ENCODE results near the gene LCN6. TPM values are rescaled to one million over a fixed set of nuclear protein-coding genes. Genes with fewer than 3 reads are reported as not detected.

LCN6 gene
- total RNA-seq, 1 donor from 2014 or later: not detected

DNA sequence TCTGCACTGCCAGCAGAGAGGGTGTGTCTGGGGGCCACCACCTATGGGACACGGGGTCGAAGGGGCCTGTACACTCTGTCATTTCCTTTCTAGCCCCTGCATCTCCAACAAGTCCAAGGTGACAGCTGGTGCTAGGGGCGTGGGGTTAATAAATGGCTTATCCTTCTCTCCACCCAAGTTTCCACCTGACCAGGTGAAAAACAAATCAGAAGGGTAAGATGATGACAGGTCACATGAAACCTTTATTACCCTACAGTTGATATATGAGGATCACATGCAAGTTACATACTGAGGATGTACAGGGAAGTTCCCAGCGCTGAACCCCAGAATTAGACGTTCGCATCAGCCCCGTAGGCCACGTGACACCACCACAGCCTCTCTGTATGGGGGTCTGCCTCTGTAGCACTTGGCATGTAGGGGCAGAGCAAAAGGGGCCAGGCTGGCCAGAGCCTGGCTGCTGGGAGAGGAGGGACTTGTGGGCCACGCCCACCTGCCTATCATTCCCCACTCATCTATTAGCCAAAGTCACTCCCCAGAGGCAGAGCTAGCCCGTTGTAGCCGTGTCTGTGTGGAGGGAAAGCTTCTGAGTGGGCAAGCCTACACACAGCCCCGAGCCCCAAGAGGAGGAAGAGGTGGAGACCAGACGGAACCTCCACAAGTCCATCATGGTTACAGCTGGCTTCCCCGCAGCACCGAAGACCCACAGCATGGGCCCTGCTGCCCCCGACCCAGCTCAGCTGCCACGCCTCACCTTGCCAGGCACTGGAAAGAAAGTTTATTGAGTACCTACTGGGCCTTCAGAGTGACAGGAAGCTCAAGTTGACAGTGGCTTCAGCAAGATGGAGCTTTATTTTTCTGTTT lies 45.0 kb upstream of the LCN6 start:
- no peaks in the 10 kb centered on the region for H3K36me3 ChIP-seq (ENCODE audit: insufficient read depth, low read length)
- H3K9ac ChIP-seq (ENCODE audit: low read length): no peak overlapping the region
- no peak overlapping the region for H3K4me3 ChIP-seq (ENCODE audit: insufficient read depth, low read depth, low read length)
- peaks cover 15% of the 10 kb centered on the region for H3K4me1 Mint-ChIP-seq (ENCODE audit: low read depth, unreplicated experiment)
- H3K4me3 Mint-ChIP-seq (ENCODE audit: unreplicated experiment): peak overlapping the region; percentile 41
- no peak overlapping the region for H3K27ac ChIP-seq (ENCODE audit: low read depth, low read length)
- peaks cover 18% of the 10 kb centered on the region for H3K4me1 ChIP-seq (ENCODE audit: insufficient read depth, low read length)
- H3K27ac Mint-ChIP-seq (ENCODE audit: unreplicated experiment): no peak overlapping the region
- H3K36me3 Mint-ChIP-seq (ENCODE audit: low read depth, unreplicated experiment): peaks cover 6% of the 10 kb centered on the region
- TF ChIP-seq, protein P1, sequence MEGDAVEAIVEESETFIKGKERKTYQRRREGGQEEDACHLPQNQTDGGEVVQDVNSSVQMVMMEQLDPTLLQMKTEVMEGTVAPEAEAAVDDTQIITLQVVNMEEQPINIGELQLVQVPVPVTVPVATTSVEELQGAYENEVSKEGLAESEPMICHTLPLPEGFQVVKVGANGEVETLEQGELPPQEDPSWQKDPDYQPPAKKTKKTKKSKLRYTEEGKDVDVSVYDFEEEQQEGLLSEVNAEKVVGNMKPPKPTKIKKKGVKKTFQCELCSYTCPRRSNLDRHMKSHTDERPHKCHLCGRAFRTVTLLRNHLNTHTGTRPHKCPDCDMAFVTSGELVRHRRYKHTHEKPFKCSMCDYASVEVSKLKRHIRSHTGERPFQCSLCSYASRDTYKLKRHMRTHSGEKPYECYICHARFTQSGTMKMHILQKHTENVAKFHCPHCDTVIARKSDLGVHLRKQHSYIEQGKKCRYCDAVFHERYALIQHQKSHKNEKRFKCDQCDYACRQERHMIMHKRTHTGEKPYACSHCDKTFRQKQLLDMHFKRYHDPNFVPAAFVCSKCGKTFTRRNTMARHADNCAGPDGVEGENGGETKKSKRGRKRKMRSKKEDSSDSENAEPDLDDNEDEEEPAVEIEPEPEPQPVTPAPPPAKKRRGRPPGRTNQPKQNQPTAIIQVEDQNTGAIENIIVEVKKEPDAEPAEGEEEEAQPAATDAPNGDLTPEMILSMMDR (IDR thresholded peaks at IDR 0.05; ENCODE audit: insufficient read depth, low read depth, low read length): no peak
- no peak for TF ChIP-seq EZH2 (IDR thresholded peaks at IDR 0.05; ENCODE audit: insufficient read depth, low read length)
- no peaks in the 10 kb centered on the region for H3K27me3 Mint-ChIP-seq (ENCODE audit: low read depth, unreplicated experiment)
- H4K20me1 ChIP-seq (ENCODE audit: insufficient read depth, low read length): peaks cover 22% of the 10 kb centered on the region
- H3K27me3 ChIP-seq (ENCODE audit: insufficient read depth, low read length): peaks cover 3% of the 10 kb centered on the region
- FAIRE-seq (no peak), DNase-seq (ENCODE audit: low read depth) (no peak)
- H3K4me2 ChIP-seq (ENCODE audit: low read length): no peak overlapping the region
- H2AFZ ChIP-seq (ENCODE audit: low read depth, low read length): no peak overlapping the region
- H3K9me3 Mint-ChIP-seq (ENCODE audit: unreplicated experiment): no peaks in the 10 kb centered on the region
- no peaks in the 10 kb centered on the region for H3K9me3 ChIP-seq (ENCODE audit: insufficient read depth, low read depth, low read length)
- peaks cover 9% of the 10 kb centered on the region for H3K79me2 ChIP-seq (ENCODE audit: insufficient read depth, low read length)

DNA sequence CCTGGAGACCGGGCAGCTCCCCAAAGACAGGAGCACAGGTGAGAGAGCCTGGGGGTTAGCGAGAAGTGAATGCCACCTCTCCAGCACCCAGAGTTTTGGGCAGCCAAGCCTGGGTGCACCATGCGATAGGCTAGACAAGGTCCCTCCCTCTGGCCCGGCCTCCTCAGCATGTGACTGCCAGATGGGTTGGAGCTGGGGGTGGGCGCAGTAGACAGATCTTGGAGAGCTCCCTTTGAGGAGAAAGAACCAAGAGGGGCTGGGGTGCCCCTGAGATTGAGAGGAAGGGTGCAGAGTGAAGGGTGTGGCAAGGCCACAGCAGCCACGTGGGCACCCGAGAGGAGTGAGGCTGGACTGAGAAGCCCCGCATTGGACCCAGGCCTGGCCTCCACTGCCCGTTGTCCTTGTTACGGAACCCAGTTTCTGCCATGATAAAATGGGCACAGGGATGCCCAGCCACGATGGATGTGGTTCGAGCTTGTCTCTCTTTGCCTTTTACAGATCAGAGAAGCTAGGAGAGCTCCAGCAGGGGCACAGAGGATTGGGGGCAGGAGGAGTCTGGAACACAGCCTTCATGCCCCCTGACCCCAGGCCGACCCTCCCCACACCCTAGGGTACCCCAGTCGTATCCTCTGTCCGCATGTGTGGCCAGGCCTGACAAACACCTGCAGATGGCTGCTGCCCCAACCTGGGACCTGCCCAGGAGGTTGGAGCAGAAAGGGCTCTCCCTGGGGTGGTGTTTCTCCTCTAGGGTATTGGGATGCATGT lies 44.2 kb upstream of the LCN6 start:
- no peaks in the 10 kb centered on the region for H3K36me3 ChIP-seq (ENCODE audit: insufficient read depth, low read length)
- H3K9ac ChIP-seq (ENCODE audit: low read length): no peak overlapping the region
- H3K27ac ChIP-seq (ENCODE audit: low read depth, low read length): no peak overlapping the region
- H3K4me2 ChIP-seq (ENCODE audit: low read length): peak overlapping the region; percentile 98
- TF ChIP-seq, protein P1 (IDR thresholded peaks at IDR 0.05; ENCODE audit: insufficient read depth, low read depth, low read length): no peak
- TF ChIP-seq EZH2 (IDR thresholded peaks at IDR 0.05; ENCODE audit: insufficient read depth, low read length): no peak
- peaks cover 18% of the 10 kb centered on the region for H3K4me1 ChIP-seq (ENCODE audit: insufficient read depth, low read length)
- peaks cover 6% of the 10 kb centered on the region for H3K36me3 Mint-ChIP-seq (ENCODE audit: low read depth, unreplicated experiment)
- no peaks in the 10 kb centered on the region for H3K27me3 Mint-ChIP-seq (ENCODE audit: low read depth, unreplicated experiment)
- peaks cover 3% of the 10 kb centered on the region for H3K27me3 ChIP-seq (ENCODE audit: insufficient read depth, low read length)
- peaks cover 9% of the 10 kb centered on the region for H3K79me2 ChIP-seq (ENCODE audit: insufficient read depth, low read length)
- no peak overlapping the region for H2AFZ ChIP-seq (ENCODE audit: low read depth, low read length)
- DNase-seq (ENCODE audit: low read depth): no peak
- H3K9me3 ChIP-seq (ENCODE audit: insufficient read depth, low read depth, low read length): no peaks in the 10 kb centered on the region
- H3K4me1 Mint-ChIP-seq (ENCODE audit: low read depth, unreplicated experiment): peaks cover 15% of the 10 kb centered on the region
- no peaks in the 10 kb centered on the region for H3K9me3 Mint-ChIP-seq (ENCODE audit: unreplicated experiment)
- peak overlapping the region; percentile 83 for H3K4me3 Mint-ChIP-seq (ENCODE audit: unreplicated experiment)
- H3K27ac Mint-ChIP-seq (ENCODE audit: unreplicated experiment): no peak overlapping the region
- H4K20me1 ChIP-seq (ENCODE audit: insufficient read depth, low read length): peaks cover 22% of the 10 kb centered on the region
- H3K4me3 ChIP-seq (ENCODE audit: insufficient read depth, low read depth, low read length): no peak overlapping the region
- no peak for FAIRE-seq

Data from astrocyte (in vitro differentiated cells and primary cell).